ENCODE data around the gene LITAF. TPM values are rescaled to one million over a fixed set of nuclear protein-coding genes. Genes with fewer than 3 reads are reported as not detected.

Gene LITAF
- total RNA-seq, 1 experiment from 2014 or later, result 328 TPM

DNA sequence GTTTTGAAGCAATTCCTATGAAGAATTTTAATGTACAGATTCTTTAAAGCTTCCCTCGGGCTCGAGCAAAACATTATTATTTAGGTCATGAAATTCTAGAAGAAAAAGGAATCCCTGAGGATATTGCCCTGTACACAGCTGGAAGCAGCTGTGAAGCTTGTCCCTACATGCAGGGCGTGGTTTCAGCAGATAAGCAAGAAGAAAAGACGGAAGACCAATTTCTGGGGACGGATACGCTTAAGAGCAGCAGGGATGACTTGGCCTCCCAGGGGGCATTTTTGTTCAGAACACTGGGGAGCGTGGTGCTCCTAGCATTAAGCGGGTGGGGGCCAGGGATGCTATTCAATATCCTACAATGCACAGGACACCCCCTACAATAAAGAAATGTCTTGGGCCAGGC lies 34.3 kb downstream of the LITAF start:
- CTCF ChIA-PET, result interaction anchor here (0.7 kb wide), 1 partner anchor 152 kb away, joined by 3 read pairs; no protein-coding TSS in a partner anchor
- Mint-ChIP-seq H3K4me3 (ENCODE audit: low read depth, unreplicated experiment) (no peak overlapping the region), H3K27me3 (ENCODE audit: unreplicated experiment) (no peaks in the 10 kb centered on the region), H3K36me3 (ENCODE audit: insufficient read depth, unreplicated experiment) (peaks cover 96% of the 10 kb centered on the region), H3K27ac (ENCODE audit: unreplicated experiment) (no peak overlapping the region), H3K9me3 (ENCODE audit: low read depth, unreplicated experiment) (peaks cover 2% of the 10 kb centered on the region), H3K4me1 (ENCODE audit: low read depth, unreplicated experiment) (no peaks in the 10 kb centered on the region)
- no TSS peak for BruUV-seq (replicated peaks)
- TF ChIP-seq, protein P1, sequence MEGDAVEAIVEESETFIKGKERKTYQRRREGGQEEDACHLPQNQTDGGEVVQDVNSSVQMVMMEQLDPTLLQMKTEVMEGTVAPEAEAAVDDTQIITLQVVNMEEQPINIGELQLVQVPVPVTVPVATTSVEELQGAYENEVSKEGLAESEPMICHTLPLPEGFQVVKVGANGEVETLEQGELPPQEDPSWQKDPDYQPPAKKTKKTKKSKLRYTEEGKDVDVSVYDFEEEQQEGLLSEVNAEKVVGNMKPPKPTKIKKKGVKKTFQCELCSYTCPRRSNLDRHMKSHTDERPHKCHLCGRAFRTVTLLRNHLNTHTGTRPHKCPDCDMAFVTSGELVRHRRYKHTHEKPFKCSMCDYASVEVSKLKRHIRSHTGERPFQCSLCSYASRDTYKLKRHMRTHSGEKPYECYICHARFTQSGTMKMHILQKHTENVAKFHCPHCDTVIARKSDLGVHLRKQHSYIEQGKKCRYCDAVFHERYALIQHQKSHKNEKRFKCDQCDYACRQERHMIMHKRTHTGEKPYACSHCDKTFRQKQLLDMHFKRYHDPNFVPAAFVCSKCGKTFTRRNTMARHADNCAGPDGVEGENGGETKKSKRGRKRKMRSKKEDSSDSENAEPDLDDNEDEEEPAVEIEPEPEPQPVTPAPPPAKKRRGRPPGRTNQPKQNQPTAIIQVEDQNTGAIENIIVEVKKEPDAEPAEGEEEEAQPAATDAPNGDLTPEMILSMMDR (IDR thresholded peaks at IDR 0.05; ENCODE audit: unreplicated experiment), result no peak
- DNase-seq, result no peak
- intact Hi-C loops (cut with micrococcal nuclease; ENCODE audit: unreplicated experiment), result no loop called here

DNA sequence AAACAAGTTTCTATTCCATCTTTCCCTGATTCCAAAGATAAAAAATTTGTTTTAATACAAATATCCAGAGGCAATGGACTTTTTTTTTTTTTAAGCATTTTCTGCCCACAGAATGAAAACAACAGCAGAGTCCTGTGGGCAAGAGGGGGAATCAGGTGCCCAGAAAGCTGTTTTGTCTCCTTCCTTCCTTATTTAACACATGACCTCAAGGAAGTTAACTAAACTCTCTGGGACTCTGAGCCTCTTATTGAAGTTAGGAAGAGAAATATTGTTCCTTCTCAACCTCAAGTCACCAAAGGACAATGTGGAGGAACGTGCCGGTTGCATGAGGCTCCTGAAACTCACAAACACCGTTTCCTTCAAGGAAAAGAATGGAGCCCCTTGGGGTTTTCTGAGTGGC lies 34.9 kb downstream of the LITAF start:
- intact Hi-C loops (cut with micrococcal nuclease; ENCODE audit: unreplicated experiment), result no loop called here
- no peaks in the 10 kb centered on the region for H3K4me1 Mint-ChIP-seq (ENCODE audit: low read depth, unreplicated experiment)
- no peaks in the 10 kb centered on the region for H3K27me3 Mint-ChIP-seq (ENCODE audit: unreplicated experiment)
- BruUV-seq (replicated peaks), result no TSS peak
- TF ChIP-seq, protein P1 (IDR thresholded peaks at IDR 0.05; ENCODE audit: unreplicated experiment), result no peak
- H3K9me3 Mint-ChIP-seq (ENCODE audit: low read depth, unreplicated experiment), result peaks cover 2% of the 10 kb centered on the region
- no peak overlapping the region for H3K27ac Mint-ChIP-seq (ENCODE audit: unreplicated experiment)
- DNase-seq, result no peak
- H3K4me3 Mint-ChIP-seq (ENCODE audit: low read depth, unreplicated experiment), result no peak overlapping the region
- H3K36me3 Mint-ChIP-seq (ENCODE audit: insufficient read depth, unreplicated experiment), result peaks cover 98% of the 10 kb centered on the region
- CTCF ChIA-PET, result interaction anchor here (0.7 kb wide), 1 partner anchor 151 kb away, joined by 3 read pairs; no protein-coding TSS in a partner anchor

DNA sequence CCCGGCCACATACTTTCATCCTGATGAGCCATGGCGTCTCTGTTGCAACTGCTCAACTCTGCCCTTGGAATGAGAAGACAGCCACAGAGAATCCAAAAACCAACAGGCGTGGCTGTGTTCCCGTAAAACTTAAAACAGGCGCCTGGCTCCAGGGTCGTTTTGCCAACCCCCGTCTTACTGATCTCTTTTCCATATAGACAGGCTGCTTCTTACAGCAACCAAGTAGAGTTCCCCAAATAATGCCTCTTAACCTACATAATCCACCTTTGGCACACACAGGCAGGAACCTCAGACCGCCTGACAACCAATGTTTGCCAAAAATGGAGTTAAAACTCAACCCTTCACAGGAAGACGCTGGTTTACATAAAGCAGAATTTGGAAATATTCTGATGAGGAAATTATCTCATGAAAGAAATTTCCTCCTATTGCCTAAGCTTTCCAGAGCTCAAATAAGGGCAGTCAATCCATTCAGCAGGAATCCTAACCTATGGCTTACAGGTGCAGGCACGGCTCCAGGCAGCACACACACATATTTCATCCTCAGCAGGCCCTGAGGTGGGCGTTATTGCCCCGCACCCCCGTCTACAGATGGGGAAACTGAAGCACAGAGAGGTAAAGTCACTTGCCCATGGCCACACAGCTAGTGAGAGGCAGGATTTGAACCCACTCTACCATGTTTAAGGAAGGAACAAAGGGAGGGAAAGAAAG lies 35.8 kb downstream of the LITAF start:
- TF ChIP-seq, protein P1 (IDR thresholded peaks at IDR 0.05; ENCODE audit: unreplicated experiment), result no peak
- peaks cover 2% of the 10 kb centered on the region for H3K9me3 Mint-ChIP-seq (ENCODE audit: low read depth, unreplicated experiment)
- H3K36me3 Mint-ChIP-seq (ENCODE audit: insufficient read depth, unreplicated experiment), result peaks cover 95% of the 10 kb centered on the region
- H3K4me3 Mint-ChIP-seq (ENCODE audit: low read depth, unreplicated experiment), result no peak overlapping the region
- CTCF ChIA-PET, result no interaction called here
- intact Hi-C loops (cut with micrococcal nuclease; ENCODE audit: unreplicated experiment), result no loop called here
- H3K4me1 Mint-ChIP-seq (ENCODE audit: low read depth, unreplicated experiment), result no peaks in the 10 kb centered on the region
- H3K27me3 Mint-ChIP-seq (ENCODE audit: unreplicated experiment), result no peaks in the 10 kb centered on the region
- DNase-seq, result no peak
- peak overlapping the region; percentile 23 for H3K27ac Mint-ChIP-seq (ENCODE audit: unreplicated experiment)
- no TSS peak for BruUV-seq (replicated peaks)

DNA sequence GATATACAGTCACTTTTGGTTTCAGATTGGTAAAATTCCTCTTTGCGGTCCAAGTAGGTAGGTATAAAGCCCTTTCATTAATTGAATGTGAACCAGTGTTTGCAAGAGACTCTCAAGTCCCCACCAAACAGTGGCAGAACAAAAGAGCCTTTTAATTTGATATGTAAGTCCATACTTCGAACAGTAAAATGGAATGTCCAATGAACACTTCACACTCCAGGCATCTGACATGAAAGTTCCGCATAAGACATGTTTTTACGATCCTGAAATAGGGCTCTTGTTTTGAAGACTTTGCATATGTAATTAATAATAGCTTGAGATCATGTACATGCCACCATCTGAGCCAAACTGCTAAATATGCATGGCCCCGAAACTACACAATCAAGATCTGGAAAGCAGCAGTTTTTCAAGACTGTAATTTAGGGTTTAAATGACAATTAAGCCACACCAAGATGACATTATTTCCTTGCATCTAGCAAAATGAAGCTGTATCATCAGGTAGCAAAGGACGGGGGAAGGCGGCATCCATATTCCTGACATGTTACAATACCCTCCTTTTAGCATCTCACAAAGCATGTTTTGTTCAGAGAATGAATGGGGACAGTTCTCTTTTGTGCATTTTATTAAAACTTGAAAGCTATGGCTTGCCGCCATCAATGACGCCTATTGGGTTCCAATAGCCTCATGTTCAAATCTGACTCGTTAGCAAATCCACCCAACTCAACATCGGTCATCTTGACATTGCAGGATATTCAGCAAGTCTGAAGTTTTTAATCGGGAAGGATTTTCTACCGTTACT lies 39.4 kb downstream of the LITAF start:
- CTCF ChIA-PET, result interaction anchor here (1.2 kb wide), 1 partner anchor 13 kb away, joined by 3 read pairs; no protein-coding TSS in a partner anchor
- intact Hi-C loops (cut with micrococcal nuclease; ENCODE audit: unreplicated experiment), result no loop called here
- H3K27me3 Mint-ChIP-seq (ENCODE audit: unreplicated experiment), result no peaks in the 10 kb centered on the region
- H3K27ac Mint-ChIP-seq (ENCODE audit: unreplicated experiment), result no peak overlapping the region
- no peak for DNase-seq
- no peak overlapping the region for H3K4me3 Mint-ChIP-seq (ENCODE audit: low read depth, unreplicated experiment)
- H3K9me3 Mint-ChIP-seq (ENCODE audit: low read depth, unreplicated experiment), result peaks cover 2% of the 10 kb centered on the region
- peaks cover 9% of the 10 kb centered on the region for H3K4me1 Mint-ChIP-seq (ENCODE audit: low read depth, unreplicated experiment)
- BruUV-seq (replicated peaks), result no TSS peak
- H3K36me3 Mint-ChIP-seq (ENCODE audit: insufficient read depth, unreplicated experiment), result peaks cover 89% of the 10 kb centered on the region
- TF ChIP-seq, protein P1 (IDR thresholded peaks at IDR 0.05; ENCODE audit: unreplicated experiment), result no peak
